HG03342 (cell line): ENCODE data around the gene GRM4.

Experiments
- ATAC-seq: cut with Tn5 transposase; IDR thresholded peaks from one replicate; pipeline ENCODE4 v1.9.1; 2021; ENCODE audit warnings: mild to moderate bottlenecking, moderate library complexity; ENCODE audit not compliant: unreplicated experiment

GRM4 gene

GRCh38 chr6:34143196-34143883 lies 2.5 kb downstream of the GRM4 start:
- no peak for ATAC-seq

GRCh38 chr6:34142061-34142998 lies 3.6 kb downstream of the GRM4 start:
- ATAC-seq, result no peak

GRCh38 chr6:34140075-34140474 lies 5.8 kb downstream of the GRM4 start:
- no peak for ATAC-seq

- ATAC-seq, result no peak
These were observed 6.9 kb downstream of the GRM4 start for GRCh38 chr6:34138914-34139510.

- no peak for ATAC-seq
These were observed 7.7 kb downstream of the GRM4 start for GRCh38 chr6:34138191-34138590.

GRCh38 chr6:34135541-34135940 lies 10.3 kb downstream of the GRM4 start:
- ATAC-seq, result no peak

GRCh38 chr6:34132486-34133185 lies 13.3 kb downstream of the GRM4 start:
- ATAC-seq, result no peak

GRCh38 chr6:34131326-34132290 lies 14.3 kb downstream of the GRM4 start:
- no peak for ATAC-seq

GRCh38 chr6:34130862-34131261 lies 15.0 kb downstream of the GRM4 start:
- ATAC-seq, result no peak

- ATAC-seq, result no peak
These were observed 16.1 kb downstream of the GRM4 start for GRCh38 chr6:34129753-34130152.

- no peak for ATAC-seq
These were observed 17.8 kb downstream of the GRM4 start for GRCh38 chr6:34128045-34128444.

GRCh38 chr6:34126419-34126818 lies 19.5 kb downstream of the GRM4 start:
- ATAC-seq, result no peak

- no peak for ATAC-seq
These were observed 19.9 kb downstream of the GRM4 start for GRCh38 chr6:34125939-34126338.

GRCh38 chr6:34120953-34121675 lies 24.8 kb downstream of the GRM4 start:
- ATAC-seq, result no peak

- ATAC-seq, result no peak
These were observed 30.0 kb downstream of the GRM4 start for GRCh38 chr6:34115915-34116314.

- no peak for ATAC-seq
These were observed 30.5 kb downstream of the GRM4 start for GRCh38 chr6:34115403-34115795.

GRCh38 chr6:34114695-34115402 lies 31.0 kb downstream of the GRM4 start:
- no peak for ATAC-seq

- ATAC-seq, result no peak
These were observed 32.4 kb downstream of the GRM4 start for GRCh38 chr6:34113532-34113931.

- no peak for ATAC-seq
These were observed 33.8 kb downstream of the GRM4 start for GRCh38 chr6:34112126-34112525.
